HS-27A (cell line): ENCODE data around the gene RAPGEF5.

ENCODE experiments used
- DNase-seq: peaks from one replicate; pipeline ENCODE4 v3.0.0-alpha.2; 2012; ENCODE audit warnings: low read depth, missing footprints

The RAPGEF5 gene

GRCh38 chr7:22356701-22357310 lies at the start of gene RAPGEF5:
Gene RAPGEF5 (minus strand): TSS chr7:22357154. CDS start chr7:22357060, 94 bp downstream.
- no peak for DNase-seq

- no peak for DNase-seq
Measured at GRCh38 chr7:22406715-22407114, 49.8 kb upstream of the RAPGEF5 start.

GRCh38 chr7:22404421-22405023 lies 47.6 kb upstream of the RAPGEF5 start:
- DNase-seq: no peak

- no peak for DNase-seq
Measured at GRCh38 chr7:22403344-22403743, 46.4 kb upstream of the RAPGEF5 start.

GRCh38 chr7:22402250-22402649 lies 45.3 kb upstream of the RAPGEF5 start:
- no peak for DNase-seq

GRCh38 chr7:22400936-22401553 lies 44.1 kb upstream of the RAPGEF5 start:
- no peak for DNase-seq

GRCh38 chr7:22400150-22400814 lies 43.3 kb upstream of the RAPGEF5 start:
- DNase-seq: no peak

- DNase-seq: no peak
Measured at GRCh38 chr7:22399546-22399945, 42.6 kb upstream of the RAPGEF5 start.

- no peak for DNase-seq
Measured at GRCh38 chr7:22399091-22399490, 42.1 kb upstream of the RAPGEF5 start.

- peak; percentile 11 for DNase-seq
Measured at GRCh38 chr7:22397981-22398380, 41.0 kb upstream of the RAPGEF5 start.

- no peak for DNase-seq
Measured at GRCh38 chr7:22395222-22395621, 38.3 kb upstream of the RAPGEF5 start.

GRCh38 chr7:22394739-22395138 lies 37.8 kb upstream of the RAPGEF5 start:
- no peak for DNase-seq

GRCh38 chr7:22393913-22394729 lies 37.2 kb upstream of the RAPGEF5 start:
- no peak for DNase-seq

GRCh38 chr7:22390516-22390915 lies 33.6 kb upstream of the RAPGEF5 start:
- no peak for DNase-seq

GRCh38 chr7:22389892-22390291 lies 32.9 kb upstream of the RAPGEF5 start:
- no peak for DNase-seq

GRCh38 chr7:22387583-22387982 lies 30.6 kb upstream of the RAPGEF5 start:
- DNase-seq: no peak

- no peak for DNase-seq
Measured at GRCh38 chr7:22386865-22387264, 29.9 kb upstream of the RAPGEF5 start.

- DNase-seq: no peak
Measured at GRCh38 chr7:22386206-22386858, 29.4 kb upstream of the RAPGEF5 start.

- no peak for DNase-seq
Measured at GRCh38 chr7:22385326-22385725, 28.4 kb upstream of the RAPGEF5 start.

GRCh38 chr7:22380333-22380732 lies 23.4 kb upstream of the RAPGEF5 start:
- DNase-seq: no peak

GRCh38 chr7:22378199-22378980 lies 21.4 kb upstream of the RAPGEF5 start:
- DNase-seq: no peak
